Suprapubic skin (tissue), 3 donors: Measurements from ENCODE around the gene PEAR1.

Source experiments
- EP300 ChIP-seq: sonication (generic); formaldehyde crosslinking; IDR thresholded peaks from one replicate; pipeline ENCODE4 v1.6.1; 2017; ENCODE audit warnings: antibody characterized with exemption
- POLR2A ChIP-seq, 2 donors: fragments of 450-650 bp; IDR thresholded peaks; one replicate each; pipeline ENCODE4 v1.6.1; 2017; ENCODE audit warnings: antibody characterized with exemption in 2 of 2, mild to moderate bottlenecking in 2 of 2, moderate library complexity in 2 of 2
- TF ChIP-seq, protein P1 (sequence below), 2 donors: fragments of 200-600 bp in 1 of 2; fragments of 450-650 bp in 1 of 2; sonication (generic) in 1 of 2; IDR thresholded peaks; one replicate each; pipeline ENCODE4 v1.5.1; 2016 to 2019; ENCODE audit warnings: antibody characterized with exemption in 2 of 2, mild to moderate bottlenecking in 1 of 2, moderate library complexity in 1 of 2

- TF ChIP-seq, protein P1, sequence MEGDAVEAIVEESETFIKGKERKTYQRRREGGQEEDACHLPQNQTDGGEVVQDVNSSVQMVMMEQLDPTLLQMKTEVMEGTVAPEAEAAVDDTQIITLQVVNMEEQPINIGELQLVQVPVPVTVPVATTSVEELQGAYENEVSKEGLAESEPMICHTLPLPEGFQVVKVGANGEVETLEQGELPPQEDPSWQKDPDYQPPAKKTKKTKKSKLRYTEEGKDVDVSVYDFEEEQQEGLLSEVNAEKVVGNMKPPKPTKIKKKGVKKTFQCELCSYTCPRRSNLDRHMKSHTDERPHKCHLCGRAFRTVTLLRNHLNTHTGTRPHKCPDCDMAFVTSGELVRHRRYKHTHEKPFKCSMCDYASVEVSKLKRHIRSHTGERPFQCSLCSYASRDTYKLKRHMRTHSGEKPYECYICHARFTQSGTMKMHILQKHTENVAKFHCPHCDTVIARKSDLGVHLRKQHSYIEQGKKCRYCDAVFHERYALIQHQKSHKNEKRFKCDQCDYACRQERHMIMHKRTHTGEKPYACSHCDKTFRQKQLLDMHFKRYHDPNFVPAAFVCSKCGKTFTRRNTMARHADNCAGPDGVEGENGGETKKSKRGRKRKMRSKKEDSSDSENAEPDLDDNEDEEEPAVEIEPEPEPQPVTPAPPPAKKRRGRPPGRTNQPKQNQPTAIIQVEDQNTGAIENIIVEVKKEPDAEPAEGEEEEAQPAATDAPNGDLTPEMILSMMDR (IDR thresholded peaks at IDR 0.05): no peak
- no peak for TF ChIP-seq POLR2A (IDR thresholded peaks at IDR 0.05)
- TF ChIP-seq EP300: no peak
Measured at GRCh38 chr1:156869455-156869854, 24.1 kb upstream of the PEAR1 start.
